Ishikawa (cell line): Measurements from ENCODE around the gene EPB41L2.

Experiments
- CEBPB ChIP-seq: IDR thresholded peaks from 2 replicates; pipeline ENCODE4 v1.6.1; 2012
- CREB1 ChIP-seq: IDR thresholded peaks from 2 replicates; pipeline ENCODE4 v1.6.1; 2012; ENCODE audit warnings: low read depth
- EGR1 ChIP-seq: IDR thresholded peaks from 2 replicates; pipeline ENCODE4 v1.6.1; 2012
- EP300 ChIP-seq: IDR thresholded peaks from 2 replicates; pipeline ENCODE4 v1.6.1; 2012; ENCODE audit warnings: borderline replicate concordance
- FOXM1 ChIP-seq: IDR thresholded peaks from 2 replicates; pipeline ENCODE4 v1.6.1; 2012; ENCODE audit warnings: low read depth, borderline replicate concordance
- MAX ChIP-seq: IDR thresholded peaks from 2 replicates; pipeline ENCODE4 v1.6.1; 2012
- NFIC ChIP-seq: IDR thresholded peaks from 2 replicates; pipeline ENCODE4 v1.6.1; 2012
- RAD21 ChIP-seq: IDR thresholded peaks from 2 replicates; pipeline ENCODE4 v1.6.1; 2012; ENCODE audit warnings: low read depth
- REST ChIP-seq: IDR thresholded peaks from 2 replicates; pipeline ENCODE4 v1.6.1; 2012; ENCODE audit warnings: low read depth, mild to moderate bottlenecking
- TAF1 ChIP-seq: IDR thresholded peaks from 2 replicates; pipeline ENCODE4 v1.6.1; 2012; ENCODE audit warnings: low read depth, mild to moderate bottlenecking
- TCF12 ChIP-seq: IDR thresholded peaks from 2 replicates; pipeline ENCODE4 v1.6.1; 2012; ENCODE audit warnings: low read depth
- TEAD4 ChIP-seq: IDR thresholded peaks from 2 replicates; pipeline ENCODE4 v1.6.1; 2012
- USF1 ChIP-seq: IDR thresholded peaks from 2 replicates; pipeline ENCODE4 v1.6.1; 2012
- YY1 ChIP-seq: IDR thresholded peaks from 2 replicates; pipeline ENCODE4 v1.6.1; 2012; ENCODE audit warnings: low read depth
- ZBTB7A ChIP-seq: IDR thresholded peaks from 2 replicates; pipeline ENCODE4 v1.6.1; 2012; ENCODE audit warnings: low read depth

Gene EPB41L2

GRCh38 chr6:131001111-131001736, 61.8 kb downstream of the EPB41L2 start:
- TF ChIP-seq ZBTB7A, result no peak
- no peak for TF ChIP-seq REST
- TF ChIP-seq CREB1, result no peak
- no peak for TF ChIP-seq YY1
- TF ChIP-seq EP300, result no peak
- TF ChIP-seq EGR1, result no peak
- no peak for TF ChIP-seq USF1
- TF ChIP-seq FOXM1, result no peak
- no peak for TF ChIP-seq TEAD4
- no peak for TF ChIP-seq TAF1
- TF ChIP-seq MAX, result no peak
- no peak for TF ChIP-seq CEBPB
- TF ChIP-seq TCF12, result no peak

- TF ChIP-seq REST (no peak), TAF1 (no peak), TCF12 (no peak), FOXM1 (no peak), YY1 (no peak), ZBTB7A (no peak), RAD21 (no peak), USF1 (no peak), EP300 (no peak), MAX (no peak), TEAD4 (no peak), CREB1 (no peak), EGR1 (no peak), NFIC (no peak), CEBPB (no peak)
Measured at GRCh38 chr6:131000544-131000943, 62.5 kb downstream of the EPB41L2 start.

GRCh38 chr6:130997061-130997753, 65.8 kb downstream of the EPB41L2 start:
- TF ChIP-seq TAF1, result no peak
- TF ChIP-seq CEBPB, result no peak
- TF ChIP-seq ZBTB7A, result no peak
- no peak for TF ChIP-seq NFIC
- no peak for TF ChIP-seq USF1
- no peak for TF ChIP-seq EP300
- TF ChIP-seq CREB1, result no peak
- TF ChIP-seq TEAD4, result no peak
- no peak for TF ChIP-seq MAX

GRCh38 chr6:130996635-130997034, 66.4 kb downstream of the EPB41L2 start:
- TF ChIP-seq USF1, result no peak
